Body of pancreas (tissue), 4 donors: ENCODE data around the gene PANX2.

Experiments
- CTCF ChIP-seq, 7 experiments: fragments of 450-650 bp in 4 of 7; fragments of 200-600 bp in 3 of 7; sonication (generic) in 3 of 7; IDR thresholded peaks; one replicate each; pipeline ENCODE4 v1.5.1; 2016 to 2019; ENCODE audit warnings: antibody characterized with exemption in 7 of 7
- POLR2A ChIP-seq, 3 donors: fragments of 450-650 bp; IDR thresholded peaks; one replicate each; pipeline ENCODE4 v1.6.1; 2016; ENCODE audit warnings: antibody characterized with exemption in 3 of 3, mild to moderate bottlenecking in 2 of 3

GRCh38 chr22:50165436-50166123 lies 5.0 kb upstream of the PANX2 start:
- no peak for TF ChIP-seq CTCF (IDR thresholded peaks at IDR 0.05)
- TF ChIP-seq POLR2A (IDR thresholded peaks at IDR 0.05) = no peak
